Measurements from ENCODE around the gene HMCES.

Gene HMCES

GRCh38 chr3:129321887-129322286 is 43.2 kb downstream of the HMCES start:
- no peak for TF ChIP-seq YY1 (IDR thresholded peaks at IDR 0.05; ENCODE audit: low read depth)
- TF ChIP-seq TCF12 (IDR thresholded peaks at IDR 0.05; ENCODE audit: low read depth): no peak
- no peak for TF ChIP-seq ZBTB7A (IDR thresholded peaks at IDR 0.05; ENCODE audit: low read depth)
- TF ChIP-seq, protein P1, sequence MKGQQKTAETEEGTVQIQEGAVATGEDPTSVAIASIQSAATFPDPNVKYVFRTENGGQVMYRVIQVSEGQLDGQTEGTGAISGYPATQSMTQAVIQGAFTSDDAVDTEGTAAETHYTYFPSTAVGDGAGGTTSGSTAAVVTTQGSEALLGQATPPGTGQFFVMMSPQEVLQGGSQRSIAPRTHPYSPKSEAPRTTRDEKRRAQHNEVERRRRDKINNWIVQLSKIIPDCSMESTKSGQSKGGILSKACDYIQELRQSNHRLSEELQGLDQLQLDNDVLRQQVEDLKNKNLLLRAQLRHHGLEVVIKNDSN (IDR thresholded peaks at IDR 0.05): no peak
- TF ChIP-seq CREB1 (IDR thresholded peaks at IDR 0.05; ENCODE audit: low read depth): no peak
- no peak for TF ChIP-seq NFIC (IDR thresholded peaks at IDR 0.05)
- TF ChIP-seq RAD21 (IDR thresholded peaks at IDR 0.05; ENCODE audit: low read depth): no peak
- TF ChIP-seq EP300 (IDR thresholded peaks at IDR 0.05; ENCODE audit: borderline replicate concordance): no peak
- no peak for TF ChIP-seq FOXM1 (IDR thresholded peaks at IDR 0.05; ENCODE audit: borderline replicate concordance, low read depth)
- no peak for TF ChIP-seq CEBPB (IDR thresholded peaks at IDR 0.05)
- TF ChIP-seq EGR1 (IDR thresholded peaks at IDR 0.05): no peak
- no peak for TF ChIP-seq TAF1 (IDR thresholded peaks at IDR 0.05; ENCODE audit: low read depth)
- TF ChIP-seq TEAD4 (IDR thresholded peaks at IDR 0.05): no peak
- no peak for TF ChIP-seq MAX (IDR thresholded peaks at IDR 0.05)
- no peak for TF ChIP-seq REST (IDR thresholded peaks at IDR 0.05; ENCODE audit: low read depth)

DNA sequence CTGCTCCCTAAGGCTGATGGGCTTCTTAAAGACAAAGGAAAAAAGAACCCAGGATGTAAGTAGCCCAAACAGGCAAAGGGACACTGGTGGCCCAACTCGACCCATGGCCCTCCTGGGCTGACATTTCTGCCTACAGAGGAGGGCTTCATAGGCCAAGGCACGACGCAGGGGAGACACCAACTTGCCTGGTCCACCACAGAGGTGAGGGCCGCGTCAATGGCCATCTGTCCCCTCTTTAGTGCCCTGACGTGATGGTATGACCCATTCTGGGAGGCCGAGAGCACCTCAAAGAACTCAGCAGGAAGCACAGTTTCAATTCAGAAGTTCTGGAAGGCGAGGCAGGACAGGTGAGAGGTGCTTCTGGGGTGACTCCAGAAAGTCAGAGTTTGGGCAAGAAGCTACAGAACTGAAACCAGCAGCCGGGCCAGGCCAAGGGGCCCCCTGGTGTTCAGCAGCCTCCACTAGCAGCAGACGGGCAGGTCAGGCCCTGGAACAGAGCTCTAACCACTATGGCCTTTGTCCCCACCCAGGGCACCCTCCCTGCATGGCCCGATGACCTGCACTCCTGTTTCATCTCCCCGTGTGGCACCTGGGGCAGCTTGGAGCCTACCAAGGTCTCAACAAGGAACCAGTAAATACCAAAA is 45.1 kb downstream of the HMCES start:
- TF ChIP-seq TEAD4 (IDR thresholded peaks at IDR 0.05): no peak
- TF ChIP-seq REST (IDR thresholded peaks at IDR 0.05; ENCODE audit: low read depth): no peak
- no peak for TF ChIP-seq MAX (IDR thresholded peaks at IDR 0.05)
- TF ChIP-seq NFIC (IDR thresholded peaks at IDR 0.05): no peak
- no peak for TF ChIP-seq EP300 (IDR thresholded peaks at IDR 0.05; ENCODE audit: borderline replicate concordance)
- TF ChIP-seq TCF12 (IDR thresholded peaks at IDR 0.05; ENCODE audit: low read depth): no peak
- TF ChIP-seq ZBTB7A (IDR thresholded peaks at IDR 0.05; ENCODE audit: low read depth): no peak
- TF ChIP-seq TAF1 (IDR thresholded peaks at IDR 0.05; ENCODE audit: low read depth): no peak
- no peak for TF ChIP-seq EGR1 (IDR thresholded peaks at IDR 0.05)
- no peak for TF ChIP-seq YY1 (IDR thresholded peaks at IDR 0.05; ENCODE audit: low read depth)
- TF ChIP-seq, protein P1 (IDR thresholded peaks at IDR 0.05): no peak
- TF ChIP-seq FOXM1 (IDR thresholded peaks at IDR 0.05; ENCODE audit: borderline replicate concordance, low read depth): no peak
- no peak for TF ChIP-seq CEBPB (IDR thresholded peaks at IDR 0.05)
- no peak for TF ChIP-seq RAD21 (IDR thresholded peaks at IDR 0.05; ENCODE audit: low read depth)
- no peak for TF ChIP-seq CREB1 (IDR thresholded peaks at IDR 0.05; ENCODE audit: low read depth)

GRCh38 chr3:129324855-129325254 is 46.2 kb downstream of the HMCES start:
- TF ChIP-seq ZBTB7A (IDR thresholded peaks at IDR 0.05; ENCODE audit: low read depth): no peak
- TF ChIP-seq CREB1 (IDR thresholded peaks at IDR 0.05; ENCODE audit: low read depth): no peak
- TF ChIP-seq NFIC (IDR thresholded peaks at IDR 0.05): no peak
- TF ChIP-seq FOXM1 (IDR thresholded peaks at IDR 0.05; ENCODE audit: borderline replicate concordance, low read depth): no peak
- no peak for TF ChIP-seq TEAD4 (IDR thresholded peaks at IDR 0.05)
- no peak for TF ChIP-seq TAF1 (IDR thresholded peaks at IDR 0.05; ENCODE audit: low read depth)
- no peak for TF ChIP-seq EP300 (IDR thresholded peaks at IDR 0.05; ENCODE audit: borderline replicate concordance)
- TF ChIP-seq MAX (IDR thresholded peaks at IDR 0.05): no peak
- TF ChIP-seq EGR1 (IDR thresholded peaks at IDR 0.05): no peak
- TF ChIP-seq, protein P1 (IDR thresholded peaks at IDR 0.05): no peak

DNA sequence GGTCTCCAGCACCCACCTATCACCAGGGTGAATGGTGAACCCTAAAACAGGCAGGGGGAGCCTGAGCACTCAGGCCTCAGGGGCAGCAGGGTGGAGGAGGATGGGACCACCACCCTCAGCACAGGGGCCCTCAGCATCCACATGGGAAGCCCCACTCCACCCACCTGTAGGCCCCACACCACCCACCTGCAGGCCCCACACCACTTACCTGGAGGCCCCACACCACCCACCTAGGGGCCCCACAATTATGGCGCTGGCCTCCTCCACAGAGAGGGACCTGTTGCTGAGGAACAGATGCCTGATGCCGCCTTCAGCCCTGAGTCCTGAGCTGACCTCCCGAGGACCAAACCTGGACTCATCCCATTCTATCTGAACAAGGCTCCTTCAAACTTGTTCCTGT is 46.7 kb downstream of the HMCES start:
- TF ChIP-seq YY1 (IDR thresholded peaks at IDR 0.05; ENCODE audit: low read depth): no peak
- TF ChIP-seq EP300 (IDR thresholded peaks at IDR 0.05; ENCODE audit: borderline replicate concordance): no peak
- TF ChIP-seq EGR1 (IDR thresholded peaks at IDR 0.05): no peak
- no peak for TF ChIP-seq TAF1 (IDR thresholded peaks at IDR 0.05; ENCODE audit: low read depth)
- no peak for TF ChIP-seq FOXM1 (IDR thresholded peaks at IDR 0.05; ENCODE audit: borderline replicate concordance, low read depth)
- TF ChIP-seq CEBPB (IDR thresholded peaks at IDR 0.05): no peak
- no peak for TF ChIP-seq TEAD4 (IDR thresholded peaks at IDR 0.05)
- TF ChIP-seq TCF12 (IDR thresholded peaks at IDR 0.05; ENCODE audit: low read depth): no peak
- no peak for TF ChIP-seq ZBTB7A (IDR thresholded peaks at IDR 0.05; ENCODE audit: low read depth)
- TF ChIP-seq NFIC (IDR thresholded peaks at IDR 0.05): no peak

- TF ChIP-seq TEAD4 (IDR thresholded peaks at IDR 0.05): no peak
- no peak for TF ChIP-seq CEBPB (IDR thresholded peaks at IDR 0.05)
- no peak for TF ChIP-seq NFIC (IDR thresholded peaks at IDR 0.05)
- no peak for TF ChIP-seq YY1 (IDR thresholded peaks at IDR 0.05; ENCODE audit: low read depth)
- no peak for TF ChIP-seq ZBTB7A (IDR thresholded peaks at IDR 0.05; ENCODE audit: low read depth)
- no peak for TF ChIP-seq EP300 (IDR thresholded peaks at IDR 0.05; ENCODE audit: borderline replicate concordance)
- TF ChIP-seq REST (IDR thresholded peaks at IDR 0.05; ENCODE audit: low read depth): no peak
- TF ChIP-seq EGR1 (IDR thresholded peaks at IDR 0.05): no peak
- no peak for TF ChIP-seq FOXM1 (IDR thresholded peaks at IDR 0.05; ENCODE audit: borderline replicate concordance, low read depth)
- no peak for TF ChIP-seq MAX (IDR thresholded peaks at IDR 0.05)
- TF ChIP-seq, protein P1 (IDR thresholded peaks at IDR 0.05): no peak
- TF ChIP-seq RAD21 (IDR thresholded peaks at IDR 0.05; ENCODE audit: low read depth): no peak
- no peak for TF ChIP-seq TCF12 (IDR thresholded peaks at IDR 0.05; ENCODE audit: low read depth)
- no peak for TF ChIP-seq CREB1 (IDR thresholded peaks at IDR 0.05; ENCODE audit: low read depth)
- no peak for TF ChIP-seq TAF1 (IDR thresholded peaks at IDR 0.05; ENCODE audit: low read depth)
These were observed 47.5 kb downstream of the HMCES start for GRCh38 chr3:129326138-129326537.

All from Ishikawa (cell line).